Measurements from ENCODE around the gene FGA.

FGA gene

DNA sequence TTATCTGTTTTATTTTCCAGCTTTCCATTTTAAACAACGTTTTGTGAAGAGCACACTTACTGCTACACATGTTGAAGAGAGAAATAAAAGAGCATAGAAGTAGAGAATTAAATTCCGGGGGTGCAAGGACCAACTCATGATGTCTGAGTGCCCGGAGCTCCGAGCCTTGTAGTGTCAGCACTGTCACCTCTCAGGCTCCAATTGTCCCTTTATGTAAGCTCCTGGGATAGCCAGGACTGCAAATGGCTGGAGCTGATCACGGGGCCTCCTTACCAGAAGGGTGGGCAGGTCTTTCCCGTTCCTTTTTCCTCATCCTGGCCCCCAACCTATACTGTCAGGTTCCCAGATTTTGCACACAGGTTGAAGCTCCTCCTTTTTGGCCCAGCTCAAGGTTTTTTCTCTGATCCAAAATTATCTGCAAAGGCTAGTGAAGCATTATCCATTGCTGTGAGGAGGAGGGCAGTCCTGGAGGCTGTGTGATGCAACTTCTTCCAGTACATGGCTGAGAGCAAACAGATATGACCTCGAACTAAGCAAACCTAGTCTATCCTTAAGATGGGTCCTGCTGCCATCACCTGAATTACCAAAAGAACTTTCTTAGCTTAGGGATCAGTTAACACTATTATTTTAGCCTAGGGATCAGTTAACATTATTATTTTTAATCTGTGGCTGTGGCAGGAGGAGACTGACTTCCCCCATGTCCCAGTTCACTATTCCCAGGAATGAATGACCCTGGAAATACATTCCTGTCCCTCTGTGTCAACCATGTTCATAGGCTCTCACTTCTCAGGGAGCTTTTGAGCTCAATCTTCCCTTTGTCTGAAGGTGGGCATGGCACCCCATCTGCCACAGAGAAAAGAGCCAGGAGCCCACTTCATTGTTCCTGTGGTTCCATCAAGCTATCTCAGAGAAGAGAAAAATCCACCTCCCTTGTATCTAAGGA lies 22.2 kb upstream of the FGA start, which contains the start of gene FGG:
TSS of gene FGG (minus strand) at position 185 of the 943 bp plus-strand sequence. CDS start at position 138, 47 bp downstream.
- H3K27me3 Mint-ChIP-seq (ENCODE audit: low read depth) = peaks cover 13% of the 10 kb centered on the region
- no peaks in the 10 kb centered on the region for H3K4me1 Mint-ChIP-seq
- TF ChIP-seq CTCF (IDR thresholded peaks at IDR 0.05; ENCODE audit: unreplicated experiment in 3 of 3) = no peak
- no peak within 1 kb of the TSS for H3K4me3 Mint-ChIP-seq
- H3K27ac Mint-ChIP-seq = no peak within 1 kb of the TSS
- H3K9me3 Mint-ChIP-seq = no peaks in the 10 kb centered on the region
- no peaks in the 10 kb centered on the region for H3K36me3 Mint-ChIP-seq (ENCODE audit: low read depth)

DNA sequence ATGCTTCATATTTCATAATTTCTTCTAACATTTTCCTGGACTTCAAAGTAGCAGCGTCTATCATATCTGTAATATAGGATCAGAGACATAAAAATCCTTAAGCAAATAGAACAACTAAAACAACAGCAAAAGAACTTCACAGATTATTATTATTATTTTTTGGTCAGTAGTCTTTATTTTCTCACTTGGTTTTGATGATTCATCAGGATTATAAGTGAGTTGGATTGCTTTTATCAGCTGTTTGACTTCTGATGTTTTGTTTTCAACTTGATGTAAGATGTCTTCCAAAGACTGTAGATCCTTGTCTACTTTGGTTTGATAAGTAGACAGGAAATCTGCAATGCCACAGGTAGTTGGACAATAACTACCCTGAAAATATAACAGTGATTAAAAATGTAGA lies 21.3 kb upstream of the FGA start:
- Mint-ChIP-seq H3K4me3 (no peak overlapping the region), H3K36me3 (ENCODE audit: low read depth) (no peaks in the 10 kb centered on the region), H3K27me3 (ENCODE audit: low read depth) (peaks cover 13% of the 10 kb centered on the region), H3K27ac (no peak overlapping the region), H3K9me3 (no peaks in the 10 kb centered on the region), H3K4me1 (no peaks in the 10 kb centered on the region)
- no peak for TF ChIP-seq CTCF (IDR thresholded peaks at IDR 0.05; ENCODE audit: unreplicated experiment in 3 of 3)

- Mint-ChIP-seq H3K27ac (no peak overlapping the region), H3K27me3 (ENCODE audit: low read depth) (peaks cover 13% of the 10 kb centered on the region), H3K4me1 (no peaks in the 10 kb centered on the region), H3K9me3 (no peaks in the 10 kb centered on the region), H3K36me3 (ENCODE audit: low read depth) (no peaks in the 10 kb centered on the region), H3K4me3 (no peak overlapping the region)
- no peak for TF ChIP-seq CTCF (IDR thresholded peaks at IDR 0.05; ENCODE audit: unreplicated experiment in 3 of 3)
Observed at GRCh38 chr4:154610582-154610981, 20.0 kb upstream of the FGA start.

- no peaks in the 10 kb centered on the region for H3K4me1 Mint-ChIP-seq
- no peaks in the 10 kb centered on the region for H3K9me3 Mint-ChIP-seq
- no peak for TF ChIP-seq CTCF (IDR thresholded peaks at IDR 0.05; ENCODE audit: unreplicated experiment in 3 of 3)
- H3K4me3 Mint-ChIP-seq = no peak overlapping the region
- H3K27ac Mint-ChIP-seq = no peak overlapping the region
- peaks cover 13% of the 10 kb centered on the region for H3K27me3 Mint-ChIP-seq (ENCODE audit: low read depth)
- no peaks in the 10 kb centered on the region for H3K36me3 Mint-ChIP-seq (ENCODE audit: low read depth)
Observed at GRCh38 chr4:154609532-154609931, 19.0 kb upstream of the FGA start.

GRCh38 chr4:154608361-154609252 lies 18.1 kb upstream of the FGA start:
- no peak overlapping the region for H3K27ac Mint-ChIP-seq
- no peak overlapping the region for H3K4me3 Mint-ChIP-seq
- peaks cover 13% of the 10 kb centered on the region for H3K27me3 Mint-ChIP-seq (ENCODE audit: low read depth)
- no peaks in the 10 kb centered on the region for H3K36me3 Mint-ChIP-seq (ENCODE audit: low read depth)
- no peak for TF ChIP-seq CTCF (IDR thresholded peaks at IDR 0.05; ENCODE audit: unreplicated experiment in 3 of 3)
- H3K9me3 Mint-ChIP-seq = no peaks in the 10 kb centered on the region
- no peaks in the 10 kb centered on the region for H3K4me1 Mint-ChIP-seq

Measured in nephron (organoid).